DND-41 (cell line): Measurements from ENCODE around the gene CLC.

Experiments used
- CTCF ChIP-seq: IDR thresholded peaks from 2 replicates; pipeline ENCODE4 v1.5.1; 2012; ENCODE audit warnings: borderline replicate concordance, low read length, moderate library complexity, mild to moderate bottlenecking; ENCODE audit not compliant: poor library complexity, severe bottlenecking; ENCODE audit errors: extremely low read depth
- EZH2 ChIP-seq: IDR thresholded peaks from 3 replicates; pipeline ENCODE4 v1.6.1; 2012; ENCODE audit warnings: borderline replicate concordance, low read depth, mild to moderate bottlenecking, moderate library complexity, low read length, inconsistent platforms; ENCODE audit not compliant: severe bottlenecking

- no peak for TF ChIP-seq CTCF
- TF ChIP-seq EZH2, result no peak
Observed at GRCh38 chr19:39731685-39732084, 6.1 kb downstream of the CLC start.
